Measurements from ENCODE around the gene AATK.

Gene AATK

GRCh38 chr17:81129711-81130367 lies 36.2 kb downstream of the AATK start:
- no peak for TF ChIP-seq CTCF (conservative IDR thresholded peaks at IDR 0.05)
- H3K27ac ChIP-seq: no peak overlapping the region

- no peak for TF ChIP-seq ZFX (IDR thresholded peaks at IDR 0.05)
- no peak for TF ChIP-seq CTCF (conservative IDR thresholded peaks at IDR 0.05)
Measured at GRCh38 chr17:81129289-81129688, 36.7 kb downstream of the AATK start.

GRCh38 chr17:81128774-81129173 lies 37.2 kb downstream of the AATK start:
- H3K27ac ChIP-seq: no peak overlapping the region
- TF ChIP-seq ZFX (IDR thresholded peaks at IDR 0.05) (no peak), CTCF (conservative IDR thresholded peaks at IDR 0.05) (no peak)

More at GRCh38 chr17:81129289-81129688, 36.7 kb downstream of the AATK start:
- no peak overlapping the region for H3K27ac ChIP-seq

GRCh38 chr17:81128338-81128737 lies 37.7 kb downstream of the AATK start:
- no peak overlapping the region for H3K27ac ChIP-seq
- no peak for TF ChIP-seq CTCF (conservative IDR thresholded peaks at IDR 0.05)
- no peak for TF ChIP-seq ZFX (IDR thresholded peaks at IDR 0.05)

GRCh38 chr17:81127526-81128177 lies 38.4 kb downstream of the AATK start:
- no peak for TF ChIP-seq ZFX (IDR thresholded peaks at IDR 0.05)
- TF ChIP-seq CTCF (conservative IDR thresholded peaks at IDR 0.05): no peak
- no peak overlapping the region for H3K27ac ChIP-seq

- TF ChIP-seq CTCF (conservative IDR thresholded peaks at IDR 0.05) (no peak), ZFX (IDR thresholded peaks at IDR 0.05) (no peak)
- H3K27ac ChIP-seq: no peak overlapping the region
Measured at GRCh38 chr17:81127133-81127455, 38.9 kb downstream of the AATK start.

GRCh38 chr17:81126281-81127132 lies 39.5 kb downstream of the AATK start:
- no peak for TF ChIP-seq ZFX (IDR thresholded peaks at IDR 0.05)
- no peak for TF ChIP-seq CTCF (conservative IDR thresholded peaks at IDR 0.05)
- H3K27ac ChIP-seq: no peak overlapping the region

Data from C4-2B (cell line).